ENCODE measurements around the gene RSPO3. TPM values are rescaled to one million over a fixed set of nuclear protein-coding genes. Genes with fewer than 3 reads are reported as not detected.

Gene RSPO3
- total RNA-seq, 1 experiment from 2014 or later: 0.52 TPM

GRCh38 chr6:127120023-127120786, 1.7 kb downstream of the RSPO3 start:
- TF ChIP-seq, protein P1, sequence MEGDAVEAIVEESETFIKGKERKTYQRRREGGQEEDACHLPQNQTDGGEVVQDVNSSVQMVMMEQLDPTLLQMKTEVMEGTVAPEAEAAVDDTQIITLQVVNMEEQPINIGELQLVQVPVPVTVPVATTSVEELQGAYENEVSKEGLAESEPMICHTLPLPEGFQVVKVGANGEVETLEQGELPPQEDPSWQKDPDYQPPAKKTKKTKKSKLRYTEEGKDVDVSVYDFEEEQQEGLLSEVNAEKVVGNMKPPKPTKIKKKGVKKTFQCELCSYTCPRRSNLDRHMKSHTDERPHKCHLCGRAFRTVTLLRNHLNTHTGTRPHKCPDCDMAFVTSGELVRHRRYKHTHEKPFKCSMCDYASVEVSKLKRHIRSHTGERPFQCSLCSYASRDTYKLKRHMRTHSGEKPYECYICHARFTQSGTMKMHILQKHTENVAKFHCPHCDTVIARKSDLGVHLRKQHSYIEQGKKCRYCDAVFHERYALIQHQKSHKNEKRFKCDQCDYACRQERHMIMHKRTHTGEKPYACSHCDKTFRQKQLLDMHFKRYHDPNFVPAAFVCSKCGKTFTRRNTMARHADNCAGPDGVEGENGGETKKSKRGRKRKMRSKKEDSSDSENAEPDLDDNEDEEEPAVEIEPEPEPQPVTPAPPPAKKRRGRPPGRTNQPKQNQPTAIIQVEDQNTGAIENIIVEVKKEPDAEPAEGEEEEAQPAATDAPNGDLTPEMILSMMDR (conservative IDR thresholded peaks at IDR 0.05; ENCODE audit: low read depth, low read length): no peak
- TF ChIP-seq EZH2 (IDR thresholded peaks at IDR 0.05; ENCODE audit: borderline replicate concordance, low read depth, low read length, poor library complexity, severe bottlenecking): no peak
- no peaks in the 10 kb centered on the region for H3K36me3 ChIP-seq (ENCODE audit: insufficient read depth, low read length, poor library complexity, severe bottlenecking)
- intact Hi-C loops (cut with micrococcal nuclease; ENCODE audit: unreplicated experiment): loop anchor here (2.0 to 10.0 kb wide), 5 partner anchors 71 to 1805 kb away; no protein-coding TSS in a partner anchor
- H3K27me3 ChIP-seq (replicated peaks; ENCODE audit: insufficient read depth, low read depth, low read length, poor library complexity): peaks cover 30% of the 10 kb centered on the region
- peaks cover 14% of the 10 kb centered on the region for H3K4me1 ChIP-seq (ENCODE audit: insufficient read depth, low read length, poor library complexity, severe bottlenecking)
- no peak overlapping the region for H3K27ac ChIP-seq (ENCODE audit: low read depth, low read length, poor library complexity, severe bottlenecking)
- CTCF ChIA-PET: interaction anchor here (1.0 kb wide), 1 partner anchor 316 kb away, joined by 5 read pairs; no protein-coding TSS in a partner anchor
- POLR2A ChIA-PET (ENCODE audit: low non-redundant PET): no interaction called here
- peak; percentile 9 for DNase-seq (ENCODE audit: low spot score)
- H3K9me3 ChIP-seq (ENCODE audit: low read depth, low read length, poor library complexity, severe bottlenecking): no peaks in the 10 kb centered on the region
- BruUV-seq (replicated peaks): no TSS peak
- peak overlapping the region; percentile 56 for H3K4me3 ChIP-seq (ENCODE audit: low read depth, low read length, poor library complexity, severe bottlenecking)

DNA sequence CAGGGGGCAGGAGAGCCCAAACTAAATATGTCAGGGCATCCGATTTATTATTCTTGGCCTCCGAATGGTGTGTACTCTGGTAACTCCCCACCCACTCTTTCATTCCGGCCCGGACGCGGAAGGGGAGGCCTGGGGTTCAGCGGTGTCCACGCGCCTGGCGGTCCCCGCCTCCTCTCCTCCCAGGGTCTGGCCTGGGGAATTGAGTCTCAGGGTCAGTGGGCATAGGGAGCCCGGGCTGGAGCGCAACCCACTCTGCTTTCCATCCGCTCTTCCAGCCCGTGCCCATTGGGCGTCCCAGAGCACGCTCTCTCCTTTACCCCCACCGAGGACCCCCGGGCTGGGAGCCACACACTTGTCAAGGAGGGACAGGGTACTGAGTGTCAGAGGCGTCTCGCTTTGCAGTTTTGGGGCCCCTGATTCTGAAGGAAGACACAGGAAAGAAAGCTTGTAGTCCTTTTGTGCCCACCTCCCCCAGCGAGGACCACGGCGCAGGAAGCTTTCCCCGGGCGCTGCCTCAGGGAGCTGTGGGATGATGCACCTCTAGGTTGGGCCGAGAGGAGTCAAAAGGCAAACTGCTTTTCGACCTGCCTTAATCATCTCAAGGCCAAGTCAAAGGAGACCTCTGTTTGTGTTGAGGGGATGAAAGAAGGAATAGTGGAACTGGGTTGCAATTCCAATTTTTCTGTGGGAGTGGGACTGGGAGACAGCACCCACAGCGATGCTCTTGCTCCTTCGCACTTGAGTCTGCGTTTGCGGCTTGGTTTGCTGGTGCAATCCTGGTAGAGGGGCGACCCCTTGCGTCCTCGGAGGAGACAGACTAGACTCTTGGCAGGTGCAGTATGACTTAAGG, 2.5 kb downstream of the RSPO3 start:
- BruUV-seq (replicated peaks): no TSS peak
- no peak for TF ChIP-seq EZH2 (IDR thresholded peaks at IDR 0.05; ENCODE audit: borderline replicate concordance, low read depth, low read length, poor library complexity, severe bottlenecking)
- TF ChIP-seq, protein P1 (conservative IDR thresholded peaks at IDR 0.05; ENCODE audit: low read depth, low read length): peak; percentile 95
- ChIA-PET POLR2A (ENCODE audit: low non-redundant PET) (no interaction called here), CTCF (interaction anchor here (1.0 kb wide), 1 partner anchor 317 kb away, joined by 5 read pairs; no protein-coding TSS in a partner anchor)
- Histone ChIP-seq H3K4me1 (ENCODE audit: insufficient read depth, low read length, poor library complexity, severe bottlenecking) (peaks cover 14% of the 10 kb centered on the region), H3K27ac (ENCODE audit: low read depth, low read length, poor library complexity, severe bottlenecking) (no peak overlapping the region), H3K4me3 (ENCODE audit: low read depth, low read length, poor library complexity, severe bottlenecking) (peak overlapping the region; percentile 11), H3K27me3 (replicated peaks; ENCODE audit: insufficient read depth, low read depth, low read length, poor library complexity) (peaks cover 30% of the 10 kb centered on the region), H3K9me3 (ENCODE audit: low read depth, low read length, poor library complexity, severe bottlenecking) (no peaks in the 10 kb centered on the region), H3K36me3 (ENCODE audit: insufficient read depth, low read length, poor library complexity, severe bottlenecking) (no peaks in the 10 kb centered on the region)
- intact Hi-C loops (cut with micrococcal nuclease; ENCODE audit: unreplicated experiment): loop anchor here (2.0 to 10.0 kb wide), 5 partner anchors 70 to 1806 kb away; no protein-coding TSS in a partner anchor
- peak; percentile 88 for DNase-seq (ENCODE audit: low spot score)

GRCh38 chr6:127121637-127121960, 3.1 kb downstream of the RSPO3 start:
- BruUV-seq (replicated peaks): no TSS peak
- Histone ChIP-seq H3K4me3 (ENCODE audit: low read depth, low read length, poor library complexity, severe bottlenecking) (no peak overlapping the region), H3K9me3 (ENCODE audit: low read depth, low read length, poor library complexity, severe bottlenecking) (no peaks in the 10 kb centered on the region), H3K4me1 (ENCODE audit: insufficient read depth, low read length, poor library complexity, severe bottlenecking) (peaks cover 14% of the 10 kb centered on the region), H3K27me3 (replicated peaks; ENCODE audit: insufficient read depth, low read depth, low read length, poor library complexity) (peaks cover 30% of the 10 kb centered on the region), H3K36me3 (ENCODE audit: insufficient read depth, low read length, poor library complexity, severe bottlenecking) (no peaks in the 10 kb centered on the region), H3K27ac (ENCODE audit: low read depth, low read length, poor library complexity, severe bottlenecking) (no peak overlapping the region)
- POLR2A ChIA-PET (ENCODE audit: low non-redundant PET): no interaction called here
- DNase-seq (ENCODE audit: low spot score): no peak
- CTCF ChIA-PET: interaction anchor here (1.0 kb wide), 1 partner anchor 317 kb away, joined by 5 read pairs; no protein-coding TSS in a partner anchor
- TF ChIP-seq, protein P1 (conservative IDR thresholded peaks at IDR 0.05; ENCODE audit: low read depth, low read length): no peak
- TF ChIP-seq EZH2 (IDR thresholded peaks at IDR 0.05; ENCODE audit: borderline replicate concordance, low read depth, low read length, poor library complexity, severe bottlenecking): no peak
- intact Hi-C loops (cut with micrococcal nuclease; ENCODE audit: unreplicated experiment): loop anchor here (2.0 to 10.0 kb wide), 5 partner anchors 69 to 1807 kb away; no protein-coding TSS in a partner anchor

All from A673 (cell line).